VCaP (cell line): ENCODE results near the gene FOCAD.
A peak's percentile ranks its signal among the peaks of the same experiment; 100 is the strongest.

ENCODE experiments used
- H3K27ac ChIP-seq: fragments of 450-650 bp; 2 replicates; pipeline ENCODE4 v1.5.1; 2017
- CTCF ChIP-seq: fragments of 450-650 bp; conservative IDR thresholded peaks from 2 replicates; pipeline ENCODE4 v1.5.1; 2017; ENCODE audit warnings: mild to moderate bottlenecking, moderate library complexity

The FOCAD gene

GRCh38 chr9:20783057-20784038, 99.3 kb downstream of the FOCAD start:
- no peak for TF ChIP-seq CTCF
- H3K27ac ChIP-seq, result no peak overlapping the region

GRCh38 chr9:20784196-20784595, 100.1 kb downstream of the FOCAD start:
- no peak overlapping the region for H3K27ac ChIP-seq
- no peak for TF ChIP-seq CTCF

- TF ChIP-seq CTCF, result no peak
- H3K27ac ChIP-seq, result no peak overlapping the region
Observed at GRCh38 chr9:20786807-20787206, 102.7 kb downstream of the FOCAD start.

GRCh38 chr9:20788526-20789451, 104.7 kb downstream of the FOCAD start:
- H3K27ac ChIP-seq, result peak overlapping the region; percentile 69
- no peak for TF ChIP-seq CTCF

GRCh38 chr9:20790721-20791120, 106.7 kb downstream of the FOCAD start:
- H3K27ac ChIP-seq, result peak overlapping the region; percentile 69
- no peak for TF ChIP-seq CTCF

GRCh38 chr9:20791682-20792081, 107.6 kb downstream of the FOCAD start:
- no peak for TF ChIP-seq CTCF
- peak overlapping the region; percentile 69; the same call in 1 of the 2 replicates for H3K27ac ChIP-seq
